HCT116 (cell line): ENCODE data around the gene CTU1. TPM values are rescaled to one million over a fixed set of nuclear protein-coding genes. Genes with fewer than 3 reads are reported as not detected.

Experiments used
- ATAC-seq: fragments of 200-7000 bp; cut with Tn5 transposase; 2 replicates; pipeline ENCODE4 v1.9.1; 2020; ENCODE audit warnings: mild to moderate bottlenecking, moderate library complexity
- BruUV-seq: library from RNA; stranded (reverse); fragments of 400-500 nt; replicated peaks from 2 replicates; lab custom pipeline; 2021; lab: Mats Ljungman, UMichigan
- CTCF ChIA-PET: fragments of 300-600 bp; sonication (Branson Sonifier 250); formaldehyde crosslinking; loops from one replicate; lab custom pipeline; 2021; ENCODE audit warnings: antibody characterized with exemption; lab: Charles Lee
- POLR2A ChIA-PET: fragments of 300-600, 350-600 bp; sonication (Branson Sonifier 250); formaldehyde crosslinking; loops from one replicate; lab custom pipeline; 2021; ENCODE audit warnings: antibody characterized with exemption; lab: Charles Lee
- RAD21 ChIA-PET, 2 experiments: fragments of 300-600 bp; sonication (Branson Sonifier 250); formaldehyde crosslinking; loops; one replicate each; lab custom pipeline; 2023; ENCODE audit warnings: low total read pairs in 2 of 2; ENCODE audit not compliant: uncharacterized antibody in 2 of 2, unreplicated experiment in 2 of 2, low non-redundant PET in 1 of 2; lab: Charles Lee
- DNase-seq: peaks from one replicate; pipeline ENCODE4 v3.0.0-alpha.2; 2010; ENCODE audit warnings: low read depth, low spot score
- H2AFZ ChIP-seq: fragments of 200-600 bp; shearing (Covaris generic), sonication (generic); 2 replicates; pipeline ENCODE4 v1.6.1; 2017; ENCODE audit warnings: low read depth, mixed run types, mixed read lengths, antibody characterized with exemption, low read length; ENCODE audit not compliant: poor library complexity, severe bottlenecking
- H3K27ac ChIP-seq: 2 replicates; pipeline ENCODE4 v1.5.1; 2012; ENCODE audit warnings: low read depth, low read length
- H3K27me3 ChIP-seq: fragments of 200-600 bp; sonication (generic); 2 replicates; pipeline ENCODE4 v1.6.1; 2016; ENCODE audit warnings: mixed run types, low read length, mixed read lengths; ENCODE audit not compliant: insufficient read depth
- H3K36me3 ChIP-seq, 2 experiments: fragments of 200-500 bp in 1 of 2; fragments of 200-600 bp in 1 of 2; sonication (Bioruptor generic) in 1 of 2; sonication (generic) in 1 of 2; 2 replicates each; pipeline versions ENCODE4 v1.5.1 to v1.6.1; 2014 to 2016; ENCODE audit warnings: low read length in 2 of 2, inconsistent platforms in 1 of 2, mixed read lengths in 1 of 2, mixed run types in 1 of 2; ENCODE audit not compliant: insufficient read depth in 2 of 2, control insufficient read depth in 1 of 2
- H3K4me1 ChIP-seq, 2 experiments: fragments of 200-600 bp in 1 of 2; sonication (generic) in 1 of 2; 2 replicates each; pipeline versions ENCODE4 v1.5.1 to v1.6.1; 2012 to 2017; ENCODE audit warnings: low read length in 2 of 2, inconsistent platforms in 1 of 2, mild to moderate bottlenecking in 1 of 2, mixed read lengths in 1 of 2, mixed run types in 1 of 2, moderate library complexity in 1 of 2; ENCODE audit not compliant: insufficient read depth in 2 of 2, control insufficient read depth in 1 of 2
- H3K4me2 ChIP-seq: fragments of 200-600 bp; sonication (generic); 2 replicates; pipeline ENCODE4 v1.6.1; 2017; ENCODE audit warnings: mixed run types, low read length, mixed read lengths
- H3K4me3 ChIP-seq, 2 experiments: fragments of 200-600 bp in 1 of 2; sonication (generic) in 1 of 2; replicated peaks in 1 of 2; 2 replicates each; pipeline ENCODE4 v1.5.1; 2011 to 2016; ENCODE audit warnings: low read length in 2 of 2, control low read depth in 1 of 2, low read depth in 1 of 2, mild to moderate bottlenecking in 1 of 2, mixed read lengths in 1 of 2, mixed run types in 1 of 2
- H3K79me2 ChIP-seq: fragments of 200-600 bp; sonication (generic); 2 replicates; pipeline ENCODE4 v1.6.1; 2017; ENCODE audit warnings: mild to moderate bottlenecking, mixed run types, low read length, moderate library complexity, mixed read lengths; ENCODE audit not compliant: insufficient read depth
- H3K9ac ChIP-seq: fragments of 200-600 bp; sonication (generic); 2 replicates; pipeline ENCODE4 v1.6.1; 2016; ENCODE audit warnings: low read length, mixed read lengths
- H3K9me2 ChIP-seq: fragments of 200-600 bp; sonication (generic), shearing (Covaris generic); 2 replicates; pipeline ENCODE4 v1.6.1; 2017; ENCODE audit warnings: mixed run types, mild to moderate bottlenecking, moderate library complexity; ENCODE audit not compliant: insufficient read depth
- H3K9me3 ChIP-seq, 2 experiments: fragments of 200-500 bp in 1 of 2; fragments of 200-600 bp in 1 of 2; sonication (Bioruptor generic) in 1 of 2; sonication (generic) in 1 of 2; 2 replicates each; pipeline ENCODE4 v1.6.1; 2014 to 2017; ENCODE audit warnings: low read length in 2 of 2, mixed read lengths in 2 of 2, inconsistent platforms in 1 of 2, low read depth in 1 of 2, mild to moderate bottlenecking in 1 of 2, mixed run types in 1 of 2, moderate library complexity in 1 of 2; ENCODE audit not compliant: control insufficient read depth in 1 of 2, insufficient read depth in 1 of 2
- H4K20me1 ChIP-seq: fragments of 200-600 bp; sonication (generic), shearing (Covaris generic); 2 replicates; pipeline ENCODE4 v1.6.1; 2017; ENCODE audit warnings: mixed run types, mild to moderate bottlenecking, moderate library complexity; ENCODE audit not compliant: insufficient read depth
- ATF3 ChIP-seq: IDR thresholded peaks from 2 replicates; pipeline ENCODE4 v1.6.1; 2012
- CEBPB ChIP-seq: IDR thresholded peaks from 2 replicates; pipeline ENCODE4 v1.6.1; 2012; ENCODE audit warnings: low read depth
- EGR1 ChIP-seq: IDR thresholded peaks from 2 replicates; pipeline ENCODE4 v1.6.1; 2012; ENCODE audit warnings: low read depth
- ELF1 ChIP-seq: IDR thresholded peaks from 2 replicates; pipeline ENCODE4 v1.6.1; 2012; ENCODE audit warnings: low read depth, borderline replicate concordance
- EZH2 ChIP-seq: fragments of 200-600 bp; sonication (generic); IDR thresholded peaks from 2 replicates; pipeline ENCODE4 v1.6.1; 2017; ENCODE audit warnings: antibody characterized with exemption, mixed run types
- EZH2phosphoT487 ChIP-seq: fragments of 200-600 bp; IDR thresholded peaks from 2 replicates; pipeline ENCODE4 v1.6.1; 2018; ENCODE audit warnings: antibody characterized with exemption, borderline replicate concordance
- POLR2A ChIP-seq: IDR thresholded peaks from 2 replicates; pipeline ENCODE4 v1.7.0; 2011; ENCODE audit warnings: borderline replicate concordance; ENCODE audit not compliant: insufficient read depth, insufficient read length; ENCODE audit errors: extremely low read depth
- SIN3A ChIP-seq: IDR thresholded peaks from 2 replicates; pipeline ENCODE4 v1.6.1; 2012; ENCODE audit warnings: low read depth
- SP1 ChIP-seq: IDR thresholded peaks from 2 replicates; pipeline ENCODE4 v1.6.1; 2012; ENCODE audit warnings: low read depth
- TCF7L2 ChIP-seq: IDR thresholded peaks from 2 replicates; pipeline ENCODE4 v1.7.0; 2011; ENCODE audit warnings: borderline replicate concordance, inconsistent platforms; ENCODE audit not compliant: insufficient read depth, insufficient read length; ENCODE audit errors: extremely low read depth
- YY1 ChIP-seq: IDR thresholded peaks from 2 replicates; pipeline ENCODE4 v1.6.1; 2011; ENCODE audit warnings: low read length, low read depth, moderate library complexity, mild to moderate bottlenecking; ENCODE audit not compliant: insufficient replicate concordance; ENCODE audit errors: extremely low read depth
- ZNF274 ChIP-seq: fragments of 200-500 bp; sonication (Bioruptor generic); IDR thresholded peaks from 2 replicates; pipeline ENCODE4 v1.6.1; 2014; ENCODE audit warnings: mild to moderate bottlenecking, low read depth, low read length, inconsistent platforms
- intact Hi-C: fragments of 100-400 bp; cut with micrococcal nuclease; formaldehyde crosslinking; loops from 2 replicates; pipeline ENCODE4 v1.10.0; 2022
- total RNA-seq: library from RNA; stranded (reverse); gene quantifications from one replicate; pipeline ENCODE4 v1.2.1, GENCODE V29; 2021; ENCODE audit not compliant: unreplicated experiment
- TF ChIP-seq, protein P1 (sequence below): IDR thresholded peaks from 2 replicates; pipeline ENCODE4 v1.6.1; 2012

The CTU1 gene
- total RNA-seq, 1 experiment from 2014 or later, result 14.0 TPM

DNA sequence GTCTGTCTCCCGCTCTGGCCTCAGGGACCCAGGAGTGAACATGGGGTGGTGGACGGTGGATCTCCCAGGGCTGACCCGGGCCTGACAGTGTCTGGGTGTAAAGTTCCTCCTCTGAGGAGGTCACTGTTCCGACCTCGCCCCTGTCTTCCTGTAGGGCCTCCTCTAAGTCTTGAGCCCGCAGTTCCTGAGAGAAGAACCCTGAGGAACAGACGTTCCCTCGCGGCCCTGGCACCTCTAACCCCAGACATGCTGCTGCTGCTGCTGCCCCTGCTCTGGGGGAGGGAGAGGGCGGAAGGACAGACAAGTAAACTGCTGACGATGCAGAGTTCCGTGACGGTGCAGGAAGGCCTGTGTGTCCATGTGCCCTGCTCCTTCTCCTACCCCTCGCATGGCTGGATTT lies 16.5 kb upstream of the CTU1 start, which contains the start of gene SIGLEC9:
Gene SIGLEC9 (plus strand): TSS at position 178 of the 400 bp plus-strand sequence. CDS start 69 bp downstream, at position 247.
- intact Hi-C loops, result no loop called here
- ChIA-PET POLR2A (no interaction called here), CTCF (no interaction called here), RAD21 (no interaction called here)
- H3K9ac ChIP-seq, result no peak within 1 kb of the TSS
- H3K36me3 ChIP-seq, result no peaks in the 10 kb centered on the region
- no peak within 1 kb of the TSS for H3K4me3 ChIP-seq
- H3K27me3 ChIP-seq, result 0 out of 2 replicates have a peak, but pooled peaks cover 4% of the 10 kb centered on the region
- H3K9me3 ChIP-seq, result no peaks in the 10 kb centered on the region
- no peak for DNase-seq
- H3K27ac ChIP-seq, result no peak within 1 kb of the TSS
- TF ChIP-seq YY1 (no peak), EGR1 (no peak), ELF1 (no peak), SIN3A (no peak), TCF7L2 (no peak), SP1 (no peak), CEBPB (no peak), EZH2 (no peak), ZNF274 (no peak), EZH2phosphoT487 (no peak), POLR2A (no peak), ATF3 (no peak)
- TF ChIP-seq, protein P1, sequence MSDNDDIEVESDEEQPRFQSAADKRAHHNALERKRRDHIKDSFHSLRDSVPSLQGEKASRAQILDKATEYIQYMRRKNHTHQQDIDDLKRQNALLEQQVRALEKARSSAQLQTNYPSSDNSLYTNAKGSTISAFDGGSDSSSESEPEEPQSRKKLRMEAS, result no peak
- no peaks in the 10 kb centered on the region for H4K20me1 ChIP-seq
- H3K4me1 ChIP-seq, result 0 out of 4 replicates have a peak, but pooled peaks cover 0 to 2% of the 10 kb centered on the region in 2 experiments
- no peak for ATAC-seq
- no peaks in the 10 kb centered on the region for H3K79me2 ChIP-seq
- BruUV-seq, result no TSS peak
- H2AFZ ChIP-seq, result no peak within 1 kb of the TSS
- H3K9me2 ChIP-seq, result no peaks in the 10 kb centered on the region
- no peak within 1 kb of the TSS for H3K4me2 ChIP-seq
